Activated naive CD4-positive, alpha-beta T cell treated with anti-CD3 and anti-CD28 coated beads, Interleukin-2, amount 10 ng/mL, durations not matched to agents 7 days and 5 days (primary cell): ENCODE measurements around the gene XIRP1.
A peak's percentile ranks its signal among the peaks of the same experiment; 100 is the strongest.

Experiments
- CTCF ChIA-PET: fragments of 350-600 bp; sonication (Branson Sonifier 250); formaldehyde crosslinking; loops from one replicate; lab custom pipeline; 2021; ENCODE audit warnings: antibody characterized with exemption; lab: Charles Lee
- DNase-seq: peaks from one replicate; pipeline ENCODE4 v3.0.0-alpha.2; 2020
- H3K27ac Mint-ChIP-seq: one replicate; pipeline ENCODE4 v1.8.0; 2021; ENCODE audit warnings: mild to moderate bottlenecking, moderate library complexity, mixed read lengths
- H3K27me3 Mint-ChIP-seq: one replicate; pipeline ENCODE4 v1.8.0; 2021; ENCODE audit warnings: mild to moderate bottlenecking, mixed read lengths
- H3K36me3 Mint-ChIP-seq: one replicate; pipeline ENCODE4 v1.8.0; 2021; ENCODE audit warnings: mixed read lengths
- H3K4me1 Mint-ChIP-seq: one replicate; pipeline ENCODE4 v1.8.0; 2021; ENCODE audit warnings: mixed read lengths
- H3K4me3 Mint-ChIP-seq: one replicate; pipeline ENCODE4 v1.8.0; 2021; ENCODE audit warnings: mild to moderate bottlenecking, moderate library complexity, mixed read lengths
- H3K9me3 Mint-ChIP-seq: one replicate; pipeline ENCODE4 v1.8.0; 2021; ENCODE audit warnings: mixed read lengths

Gene XIRP1

DNA sequence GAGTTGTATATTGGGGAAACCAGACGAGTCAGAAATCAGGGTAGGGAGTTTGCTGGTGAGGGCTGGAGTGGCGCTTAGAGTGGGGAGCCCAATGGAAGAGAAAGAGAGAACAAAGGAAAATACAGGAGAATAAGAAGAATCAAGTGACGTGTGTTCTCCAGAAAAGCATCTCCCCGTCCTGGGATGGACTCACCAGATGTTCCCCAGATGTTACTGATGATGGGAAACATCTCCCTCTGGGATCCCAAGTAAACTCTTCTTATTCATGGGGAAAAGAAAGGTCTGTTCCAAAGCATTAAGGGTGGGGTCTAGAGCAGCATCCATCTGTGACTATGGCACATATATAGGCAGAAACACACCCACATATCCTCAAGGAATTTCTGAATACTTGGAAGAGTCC is 36.0 kb downstream of the XIRP1 start:
- Mint-ChIP-seq H3K36me3 (peaks cover 7% of the 10 kb centered on the region), H3K4me1 (peaks cover 26% of the 10 kb centered on the region), H3K27me3 (peaks cover 47% of the 10 kb centered on the region), H3K9me3 (no peaks in the 10 kb centered on the region), H3K4me3 (no peak overlapping the region), H3K27ac (no peak overlapping the region)
- CTCF ChIA-PET = no interaction called here
- DNase-seq = no peak

DNA sequence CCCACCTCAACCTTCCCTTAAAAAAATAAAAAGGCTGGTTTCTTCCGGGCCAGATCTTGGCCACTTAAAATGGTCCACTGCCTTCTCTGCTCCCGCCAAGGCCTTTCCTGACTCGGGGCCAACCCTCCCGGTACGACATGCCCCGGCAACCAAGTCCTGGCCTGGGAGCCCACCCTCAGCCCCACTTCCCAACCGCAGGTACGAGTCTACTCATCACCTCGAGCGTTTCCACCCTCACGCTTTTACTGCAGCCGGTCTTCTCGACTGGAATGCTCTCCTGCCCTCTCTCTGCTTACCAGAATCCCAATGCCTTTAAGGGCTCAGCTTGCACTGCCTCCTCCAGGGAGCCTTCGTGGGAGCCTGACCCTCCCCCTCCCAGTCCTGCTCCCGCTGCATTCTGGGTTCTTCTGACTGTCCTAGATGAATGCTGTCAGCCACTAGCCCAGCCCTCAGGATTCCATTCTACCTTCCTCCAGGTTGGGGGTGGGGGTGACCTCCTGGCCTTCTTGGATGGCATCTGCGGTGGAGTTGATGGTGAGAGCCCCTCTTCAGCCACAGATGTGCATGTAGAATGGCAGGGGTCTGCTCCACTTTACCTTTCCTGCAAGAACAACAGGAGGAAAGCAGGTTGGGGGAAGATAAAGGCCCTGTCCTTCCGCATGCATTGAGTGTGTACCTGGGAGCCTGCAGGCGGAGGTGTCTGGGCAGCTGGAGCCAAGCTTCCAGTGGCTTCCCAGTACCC is 37.9 kb downstream of the XIRP1 start:
- H3K27ac Mint-ChIP-seq = peak overlapping the region; percentile 82
- H3K4me3 Mint-ChIP-seq = peak overlapping the region; percentile 69
- no peaks in the 10 kb centered on the region for H3K9me3 Mint-ChIP-seq
- no peak for DNase-seq
- peaks cover 14% of the 10 kb centered on the region for H3K36me3 Mint-ChIP-seq
- H3K4me1 Mint-ChIP-seq = peaks cover 46% of the 10 kb centered on the region
- CTCF ChIA-PET = interaction anchor here (1.6 kb wide), 1 partner anchor 30 kb away, joined by 4 read pairs; no protein-coding TSS in a partner anchor
- peaks cover 38% of the 10 kb centered on the region for H3K27me3 Mint-ChIP-seq

DNA sequence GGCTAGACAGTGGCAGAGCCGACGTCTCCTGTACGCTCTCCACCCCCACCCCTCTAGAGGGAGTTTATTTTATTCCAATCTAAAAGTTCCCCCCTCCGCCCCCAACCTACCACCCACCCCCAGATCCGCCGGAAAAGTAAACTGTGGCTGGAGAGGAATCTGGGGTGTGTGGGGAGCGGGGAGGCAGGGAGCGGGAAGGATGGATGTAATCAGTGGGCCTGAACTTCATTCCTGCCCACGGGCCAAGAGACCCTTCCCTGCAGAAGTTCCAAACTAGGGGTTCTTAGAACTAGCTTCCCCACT is 38.5 kb downstream of the XIRP1 start:
- no peak for DNase-seq
- peaks cover 51% of the 10 kb centered on the region for H3K4me1 Mint-ChIP-seq
- H3K4me3 Mint-ChIP-seq = peak overlapping the region; percentile 69
- H3K27ac Mint-ChIP-seq = peak overlapping the region; percentile 82
- H3K36me3 Mint-ChIP-seq = peaks cover 17% of the 10 kb centered on the region
- CTCF ChIA-PET = no interaction called here
- no peaks in the 10 kb centered on the region for H3K9me3 Mint-ChIP-seq
- peaks cover 33% of the 10 kb centered on the region for H3K27me3 Mint-ChIP-seq

DNA sequence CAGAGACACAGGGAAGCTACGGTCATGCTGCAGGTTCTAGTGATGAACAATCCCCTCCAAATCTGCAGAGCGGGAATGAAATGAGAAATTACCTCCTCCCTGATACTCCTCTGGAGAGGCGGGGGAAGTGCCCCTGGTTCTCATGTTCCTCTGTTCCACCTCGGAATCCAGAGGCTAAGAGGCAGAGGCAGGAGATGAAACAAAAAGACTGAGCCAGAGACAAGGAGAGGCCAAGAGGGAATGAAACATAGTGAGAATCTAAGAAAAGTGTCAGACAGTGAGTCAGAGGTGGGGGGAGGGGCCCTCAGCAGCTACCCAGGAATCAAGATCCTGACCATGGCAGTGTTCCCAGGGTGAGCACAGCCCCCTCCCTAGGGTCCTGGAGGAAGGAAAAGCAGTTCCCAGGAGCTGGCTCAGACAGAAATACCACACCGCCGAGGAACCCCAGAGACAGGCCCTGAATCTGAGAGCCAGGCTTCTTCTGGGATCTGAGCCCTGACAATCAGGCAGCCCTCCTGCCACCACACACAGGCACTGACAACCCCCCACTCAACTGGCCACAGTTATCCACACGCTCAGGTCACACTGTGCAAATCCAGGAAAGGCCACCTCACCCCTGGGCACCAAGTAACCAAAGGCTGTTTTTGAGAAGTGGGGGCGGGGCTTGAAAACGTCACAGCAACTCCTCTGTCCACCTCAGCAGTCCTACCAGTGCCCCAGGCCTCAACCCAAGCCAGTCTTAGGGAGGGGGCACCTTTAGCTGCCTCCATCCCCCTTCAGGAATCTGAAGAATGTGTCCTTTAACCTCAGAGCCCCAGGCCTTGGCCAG is 41.4 kb downstream of the XIRP1 start:
- H3K27me3 Mint-ChIP-seq = peaks cover 13% of the 10 kb centered on the region
- H3K9me3 Mint-ChIP-seq = no peaks in the 10 kb centered on the region
- H3K4me1 Mint-ChIP-seq = peaks cover 77% of the 10 kb centered on the region
- H3K27ac Mint-ChIP-seq = peak overlapping the region; percentile 87
- H3K4me3 Mint-ChIP-seq = peak overlapping the region; percentile 91
- peaks cover 39% of the 10 kb centered on the region for H3K36me3 Mint-ChIP-seq
- CTCF ChIA-PET = interaction anchor here (1.0 to 1.8 kb wide), 3 partner anchors 26 to 137 kb away, joined by 3 to 12 read pairs (median 3); no protein-coding TSS in a partner anchor
- peak; percentile 57 for DNase-seq

DNA sequence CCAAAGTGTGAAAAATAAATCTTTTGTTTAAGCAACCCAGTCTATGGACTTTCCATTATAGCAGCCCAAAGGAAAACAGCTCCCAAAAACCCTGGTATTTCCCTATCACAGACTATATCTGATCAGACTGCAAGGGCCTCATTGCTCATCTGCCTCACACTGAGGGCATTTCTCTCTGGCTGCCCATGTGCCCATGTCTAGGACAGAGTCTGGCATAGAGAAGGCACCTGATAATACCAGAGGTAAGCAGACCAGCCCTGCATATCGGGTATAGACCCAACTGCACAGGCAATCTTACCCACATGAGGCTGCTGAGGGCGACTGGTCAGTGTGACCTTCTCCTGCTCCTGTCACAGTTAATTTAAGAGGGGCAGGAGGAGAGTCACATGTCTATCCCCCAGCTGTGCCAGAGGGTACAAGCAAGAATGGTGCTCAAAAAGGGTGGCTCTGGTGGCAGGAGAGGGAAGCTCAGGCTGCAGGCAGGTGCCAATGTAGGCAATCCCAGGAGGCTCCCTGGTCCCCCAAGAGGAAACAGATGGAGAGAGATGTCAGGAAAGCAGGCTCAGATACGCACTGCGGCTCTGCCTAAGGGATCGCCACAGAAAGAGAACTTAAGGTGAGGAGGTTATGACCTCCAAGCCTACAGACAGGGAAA is 42.1 kb downstream of the XIRP1 start:
- Mint-ChIP-seq H3K36me3 (peaks cover 45% of the 10 kb centered on the region), H3K4me3 (peak overlapping the region; percentile 91), H3K4me1 (peaks cover 77% of the 10 kb centered on the region), H3K9me3 (no peaks in the 10 kb centered on the region), H3K27ac (peak overlapping the region; percentile 97), H3K27me3 (peaks cover 7% of the 10 kb centered on the region)
- CTCF ChIA-PET = interaction anchor here (1.0 to 1.8 kb wide), 3 partner anchors 25 to 138 kb away, joined by 3 to 12 read pairs (median 3); no protein-coding TSS in a partner anchor
- DNase-seq = no peak

DNA sequence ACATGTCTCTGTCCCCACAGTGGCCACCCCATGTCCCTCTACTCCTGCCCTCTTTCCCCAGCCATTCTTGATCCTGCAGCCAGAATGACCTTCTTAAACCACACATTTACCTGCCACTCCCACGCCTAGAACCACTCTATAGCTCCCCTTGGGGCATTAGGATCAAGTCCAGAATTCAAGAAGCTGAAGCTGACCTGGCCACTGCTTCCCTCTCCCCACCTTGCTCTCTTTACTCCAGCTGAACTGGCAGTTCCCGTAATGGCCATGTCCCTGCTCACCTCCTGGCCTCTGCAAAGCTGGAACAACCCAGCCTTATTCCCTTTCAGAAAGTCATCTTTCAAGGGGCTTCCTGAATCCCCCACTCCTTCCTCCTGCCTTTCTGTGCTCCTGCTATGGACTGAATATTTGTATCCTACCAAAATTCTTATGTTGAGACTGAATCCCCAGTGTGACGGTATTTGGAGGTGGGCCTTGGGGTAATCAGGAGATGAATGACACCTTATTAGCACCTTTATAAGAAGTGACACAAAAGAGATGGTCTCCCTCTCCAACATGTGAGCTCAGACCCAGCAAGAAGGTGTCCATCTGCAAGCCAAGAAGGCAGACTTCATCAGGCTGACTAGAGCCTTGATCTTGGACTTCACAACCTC is 42.8 kb downstream of the XIRP1 start:
- H3K27ac Mint-ChIP-seq = peak overlapping the region; percentile 97
- H3K36me3 Mint-ChIP-seq = peaks cover 49% of the 10 kb centered on the region
- H3K4me3 Mint-ChIP-seq = peak overlapping the region; percentile 91
- no peaks in the 10 kb centered on the region for H3K9me3 Mint-ChIP-seq
- peaks cover 79% of the 10 kb centered on the region for H3K4me1 Mint-ChIP-seq
- H3K27me3 Mint-ChIP-seq = peaks cover 7% of the 10 kb centered on the region
- CTCF ChIA-PET = interaction anchor here (0.8 to 2.8 kb wide), 7 partner anchors 10 to 143 kb away, joined by 3 to 7 read pairs (median 5); partner anchors contain the start of gene TTC21A
- no peak for DNase-seq

DNA sequence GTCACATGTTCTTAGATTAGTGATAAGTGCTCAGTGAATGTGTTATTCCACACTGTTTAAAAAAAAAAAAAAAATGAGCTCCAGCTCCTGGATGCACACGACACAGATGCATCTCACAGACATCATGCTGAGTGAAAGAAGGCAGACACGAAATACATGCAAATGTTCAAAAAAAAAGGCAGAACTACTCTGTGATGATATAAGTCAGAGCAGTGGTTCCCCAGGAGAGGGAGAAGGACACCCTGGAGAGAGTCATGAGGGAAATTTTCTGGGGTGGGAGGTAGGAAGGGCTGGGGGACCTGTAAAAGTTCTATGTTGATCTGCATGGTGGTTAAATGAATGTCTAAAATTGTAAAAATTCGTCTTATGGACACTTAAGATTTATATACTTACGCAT is 43.3 kb downstream of the XIRP1 start:
- Mint-ChIP-seq H3K4me3 (peak overlapping the region; percentile 82), H3K4me1 (peaks cover 77% of the 10 kb centered on the region), H3K27ac (peak overlapping the region; percentile 97), H3K36me3 (peaks cover 54% of the 10 kb centered on the region), H3K27me3 (peaks cover 1% of the 10 kb centered on the region), H3K9me3 (no peaks in the 10 kb centered on the region)
- no peak for DNase-seq
- CTCF ChIA-PET = interaction anchor here (0.6 to 2.8 kb wide), 8 partner anchors 11 to 143 kb away, joined by 3 to 7 read pairs (median 4); partner anchors contain the start of gene TTC21A

DNA sequence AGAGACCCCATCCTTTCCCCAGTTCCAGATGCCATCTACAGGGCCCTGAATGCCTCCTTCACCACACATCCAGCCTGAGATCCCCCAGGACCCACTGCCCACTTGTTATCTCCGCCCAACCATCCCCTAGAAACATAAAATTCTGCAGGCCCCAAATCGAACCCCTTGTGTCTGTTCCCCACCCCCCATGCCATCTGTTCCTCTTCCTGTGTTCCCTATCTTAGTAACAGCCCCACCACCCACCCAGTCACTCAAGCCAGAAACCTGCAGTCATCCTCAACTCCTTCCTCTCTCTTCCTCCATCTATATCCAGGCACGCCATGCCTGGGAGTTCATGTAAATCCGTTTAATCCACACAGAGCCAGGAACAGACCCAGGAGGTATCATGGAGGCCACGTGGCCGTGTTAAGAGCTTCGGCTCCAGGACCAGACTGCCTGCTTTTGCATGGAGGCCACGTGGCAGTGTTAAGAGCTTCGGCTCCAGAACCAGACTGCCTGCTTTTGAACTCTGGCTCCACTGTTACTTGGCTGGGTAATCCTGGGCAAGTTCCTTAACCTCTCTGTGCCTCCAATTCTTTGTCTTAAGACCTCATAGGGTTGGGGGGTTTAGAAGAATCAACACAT is 43.8 kb downstream of the XIRP1 start:
- Mint-ChIP-seq H3K27ac (peak overlapping the region; percentile 97), H3K4me3 (peak overlapping the region; percentile 82), H3K9me3 (no peaks in the 10 kb centered on the region), H3K27me3 (no peaks in the 10 kb centered on the region), H3K36me3 (peaks cover 59% of the 10 kb centered on the region), H3K4me1 (peaks cover 76% of the 10 kb centered on the region)
- CTCF ChIA-PET = interaction anchor here (0.6 to 2.8 kb wide), 8 partner anchors 11 to 144 kb away, joined by 3 to 7 read pairs (median 4); partner anchors contain the start of gene TTC21A
- no peak for DNase-seq

DNA sequence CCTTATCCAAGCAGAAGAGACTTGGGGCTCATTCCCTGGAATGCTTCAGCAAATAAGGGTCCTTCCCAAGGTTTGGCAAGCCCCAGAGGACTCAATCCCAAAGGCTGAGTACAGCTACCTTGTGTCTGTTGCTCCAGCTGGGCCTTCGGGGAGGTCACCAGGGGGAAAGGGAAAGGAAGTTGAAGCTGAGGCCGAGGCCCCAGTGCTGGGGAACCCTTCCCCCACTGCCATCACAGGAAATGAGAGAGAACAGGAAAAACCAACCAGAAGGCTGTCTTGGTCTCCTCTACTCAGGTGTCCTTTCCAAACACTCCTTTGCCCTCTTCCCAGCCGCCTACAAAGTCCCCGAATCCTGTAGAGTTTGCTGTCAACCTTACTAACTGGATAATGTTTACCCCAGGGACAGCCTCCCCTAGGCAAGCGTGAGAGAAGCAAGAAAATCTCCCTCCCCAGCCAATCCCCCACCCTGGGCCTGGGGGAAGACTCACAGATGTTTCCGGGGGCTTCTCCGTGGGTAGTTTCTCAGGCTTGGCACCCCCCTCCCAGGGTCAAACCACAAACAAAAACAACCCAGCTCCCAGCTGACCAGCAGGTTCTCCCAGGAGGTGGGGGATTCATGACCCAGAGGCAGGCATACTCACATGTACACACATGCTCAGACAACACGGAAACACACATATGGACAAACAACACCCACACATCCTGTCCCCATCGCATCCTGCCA is 44.5 kb downstream of the XIRP1 start:
- H3K4me3 Mint-ChIP-seq = peak overlapping the region; percentile 82
- CTCF ChIA-PET = interaction anchor here (1.0 to 2.8 kb wide), 9 partner anchors 17 to 144 kb away, joined by 3 to 10 read pairs (median 6); partner anchors contain the start of genes GORASP1 and TTC21A
- H3K9me3 Mint-ChIP-seq = no peaks in the 10 kb centered on the region
- peaks cover 80% of the 10 kb centered on the region for H3K4me1 Mint-ChIP-seq
- peak overlapping the region; percentile 97 for H3K27ac Mint-ChIP-seq
- DNase-seq = peak; percentile 75
- peaks cover 66% of the 10 kb centered on the region for H3K36me3 Mint-ChIP-seq
- H3K27me3 Mint-ChIP-seq = no peaks in the 10 kb centered on the region

DNA sequence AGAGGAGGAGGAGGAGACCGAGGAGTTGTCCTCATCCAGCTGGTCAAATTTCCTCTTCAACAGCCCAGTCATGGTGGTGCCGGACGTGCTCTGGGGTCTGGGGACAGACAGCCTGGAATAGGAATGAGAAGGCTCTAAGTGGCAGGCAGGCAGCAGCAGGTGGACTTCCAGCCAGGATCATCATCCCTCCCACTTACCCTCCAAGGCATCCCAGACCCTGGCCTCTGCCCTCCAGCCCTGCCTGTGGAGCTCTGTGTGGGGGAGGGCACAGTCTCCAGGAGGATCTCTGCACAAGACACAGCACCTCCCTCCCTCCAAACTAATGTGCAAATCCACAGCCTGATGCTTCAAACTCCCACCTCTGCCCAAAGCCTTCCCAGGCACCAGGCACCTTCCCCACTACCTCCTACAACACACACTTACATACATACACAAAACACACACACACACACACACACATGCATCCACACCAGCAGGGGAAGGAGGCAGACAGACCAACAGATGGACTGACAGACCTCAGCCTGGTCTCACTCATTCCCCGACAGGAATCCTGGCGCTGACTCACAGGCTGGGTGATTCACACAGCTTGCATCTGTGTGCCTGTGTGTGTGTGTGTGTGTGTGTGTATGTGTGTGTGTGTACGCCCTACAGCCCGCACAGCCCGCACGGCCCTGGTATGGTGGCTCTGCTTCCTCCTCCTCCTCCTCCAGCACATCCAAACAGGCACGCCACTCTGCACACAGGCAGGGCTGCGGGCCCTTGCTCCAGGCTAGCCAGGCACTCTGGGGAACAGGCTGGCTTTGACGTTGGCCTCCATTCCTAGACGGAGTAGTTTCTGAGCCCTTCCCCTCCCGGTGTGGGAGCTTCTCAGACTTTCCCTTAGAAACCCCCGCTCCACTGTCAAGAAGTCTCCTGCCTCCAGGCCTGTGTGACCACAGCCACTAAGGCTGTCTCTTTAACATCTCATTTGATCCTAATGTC is 45.5 kb downstream of the XIRP1 start:
- peak; percentile 80 for DNase-seq
- Mint-ChIP-seq H3K4me1 (peaks cover 79% of the 10 kb centered on the region), H3K27ac (peak overlapping the region; percentile 97), H3K4me3 (peak overlapping the region; percentile 82), H3K27me3 (no peaks in the 10 kb centered on the region), H3K9me3 (no peaks in the 10 kb centered on the region), H3K36me3 (peaks cover 67% of the 10 kb centered on the region)
- CTCF ChIA-PET = interaction anchor here (1.0 to 2.8 kb wide), 7 partner anchors 16 to 145 kb away, joined by 3 to 10 read pairs (median 5); partner anchors contain the start of genes GORASP1 and TTC21A

DNA sequence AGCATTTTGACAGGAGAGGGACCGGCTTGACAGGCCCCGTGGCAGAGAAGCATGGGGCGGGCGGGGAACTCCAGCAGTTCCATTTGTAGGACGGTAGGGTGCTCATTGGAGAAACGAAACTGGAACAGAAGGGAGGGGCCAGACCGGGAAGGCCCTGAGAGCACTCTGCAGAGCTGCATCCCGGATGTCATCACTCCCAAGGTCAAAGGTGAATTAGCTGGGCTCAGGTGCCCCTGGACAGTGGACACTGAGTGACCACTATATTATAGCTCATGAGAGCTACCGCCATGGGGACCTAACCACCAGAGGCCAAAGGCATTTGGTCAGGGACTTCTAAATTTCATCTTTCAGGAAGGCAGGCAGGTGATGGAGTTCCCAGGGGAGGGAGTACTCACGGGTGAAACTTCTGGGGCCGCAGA is 46.3 kb downstream of the XIRP1 start:
- H3K27me3 Mint-ChIP-seq = no peaks in the 10 kb centered on the region
- H3K4me1 Mint-ChIP-seq = peaks cover 74% of the 10 kb centered on the region
- no peak for DNase-seq
- CTCF ChIA-PET = interaction anchor here (1.3 to 1.9 kb wide), 4 partner anchors 19 to 146 kb away, joined by 4 to 10 read pairs (median 5); partner anchors contain the start of genes GORASP1 and TTC21A
- H3K36me3 Mint-ChIP-seq = peaks cover 71% of the 10 kb centered on the region
- H3K9me3 Mint-ChIP-seq = no peaks in the 10 kb centered on the region
- H3K4me3 Mint-ChIP-seq = peak overlapping the region; percentile 82
- peak overlapping the region; percentile 79 for H3K27ac Mint-ChIP-seq
